ENCODE measurements around the gene C4BPB. TPM values are rescaled to one million over a fixed set of nuclear protein-coding genes. Genes with fewer than 3 reads are reported as not detected.
A peak's percentile ranks its signal among the peaks of the same experiment; 100 is the strongest.

Gene C4BPB
- total and polyA plus RNA-seq, 10 donors: 0.24 to 1.4 (median 0.59) TPM; not detected in 1

DNA sequence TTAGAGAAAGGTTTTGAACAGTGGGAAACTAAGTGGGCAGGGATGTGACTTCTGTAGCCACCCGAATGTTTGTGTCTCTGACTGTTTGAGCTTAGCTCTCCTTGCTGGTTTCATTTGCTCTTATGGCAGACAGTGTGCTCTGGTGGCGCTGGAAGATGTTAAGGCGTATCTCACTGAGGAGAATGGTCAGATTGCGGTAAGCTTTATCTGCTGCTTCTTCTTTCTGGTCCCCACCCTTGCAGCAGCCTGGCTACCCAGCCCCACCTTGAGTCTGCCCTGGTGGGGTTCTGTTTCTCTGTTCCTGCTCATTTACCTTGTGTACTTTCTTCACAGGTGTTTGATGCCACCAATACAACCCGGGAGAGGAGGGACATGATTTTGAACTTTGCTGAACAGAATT lies 25.6 kb upstream of the C4BPB start:
- Histone ChIP-seq H3K27ac (no peak overlapping the region), H3K9me3 (no peaks in the 10 kb centered on the region), H3K4me1 (peaks cover 0 to 26% (median 9%) of the 10 kb centered on the region in 6 donors), H3K36me3 (peaks cover 0 to 90% (median 42%) of the 10 kb centered on the region in 6 donors), H3K27me3 (replicated peaks in 1 of 7) (no peaks in the 10 kb centered on the region), H3K4me3 (no peak overlapping the region)
- no peak for DNase-seq
- intact Hi-C loops (cut with DNase I; ENCODE audit: low total_unique reads): no loop called here
- WGBS, 5 donors: 91 to 95% (median 94%) methylated on average over 5 of the region's 5 CpGs
- TF ChIP-seq POLR2A (IDR thresholded peaks at IDR 0.05) (no peak), POLR2AphosphoS5 (IDR thresholded peaks at IDR 0.05) (no peak), CTCF (IDR thresholded peaks at IDR 0.05 in 8 of 11, conservative IDR thresholded peaks at IDR 0.05 in 3 of 11) (no peak)

- intact Hi-C loops (cut with DNase I; ENCODE audit: low total_unique reads): no loop called here
- DNase-seq: no peak
- H3K36me3 ChIP-seq: peaks cover 0 to 97% (median 52%) of the 10 kb centered on the region in 6 donors
Observed at GRCh38 chr1:207064561-207064960, 24.1 kb upstream of the C4BPB start.

DNA sequence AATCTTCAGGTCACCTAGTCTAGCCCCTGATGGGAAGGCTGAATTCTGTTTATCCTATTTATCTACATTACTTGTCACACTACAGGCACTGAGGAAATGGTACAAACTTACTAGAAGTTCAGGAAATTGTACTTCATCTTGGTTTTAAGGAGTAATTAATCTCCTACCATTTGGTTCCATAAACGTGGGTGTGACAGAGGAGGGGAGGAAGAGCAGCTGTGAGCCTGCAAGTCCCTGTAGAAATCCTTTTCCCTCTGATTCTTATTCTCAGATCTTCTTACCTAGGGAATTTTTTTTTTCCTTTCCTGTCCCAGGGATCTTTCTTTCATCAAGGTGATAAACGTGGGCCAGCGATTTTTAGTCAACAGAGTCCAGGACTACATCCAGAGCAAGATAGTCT lies 21.5 kb upstream of the C4BPB start:
- no peak overlapping the region for H3K4me3 ChIP-seq
- H3K4me1 ChIP-seq: peaks cover 0 to 41% (median 13%) of the 10 kb centered on the region in 6 donors
- peaks cover 0 to 100% (median 52%) of the 10 kb centered on the region in 6 donors for H3K36me3 ChIP-seq
- peak overlapping the region in 2 of 8 donors; percentile 86 to 87 for H3K27ac ChIP-seq
- 47 to 61% (median 53%) methylated on average over 3 of the region's 3 CpGs for WGBS, 5 donors
- H3K27me3 ChIP-seq (replicated peaks in 1 of 7): no peaks in the 10 kb centered on the region
- H3K9me3 ChIP-seq: no peaks in the 10 kb centered on the region
- no peak for TF ChIP-seq POLR2A (IDR thresholded peaks at IDR 0.05)
- no peak for TF ChIP-seq CTCF (IDR thresholded peaks at IDR 0.05 in 8 of 11, conservative IDR thresholded peaks at IDR 0.05 in 3 of 11)
- no peak for TF ChIP-seq POLR2AphosphoS5 (IDR thresholded peaks at IDR 0.05)
- intact Hi-C loops (cut with DNase I; ENCODE audit: low total_unique reads): no loop called here
- DNase-seq: no peak

More at GRCh38 chr1:207064561-207064960, 24.1 kb upstream of the C4BPB start:
- Histone ChIP-seq H3K4me3 (no peak overlapping the region), H3K27ac (no peak overlapping the region), H3K4me1 (peaks cover 0 to 26% (median 2%) of the 10 kb centered on the region in 6 donors), H3K27me3 (replicated peaks in 1 of 7) (no peaks in the 10 kb centered on the region), H3K9me3 (no peaks in the 10 kb centered on the region)
- no peak for TF ChIP-seq POLR2A (IDR thresholded peaks at IDR 0.05)
- no peak for TF ChIP-seq POLR2AphosphoS5 (IDR thresholded peaks at IDR 0.05)
- no peak for TF ChIP-seq CTCF (IDR thresholded peaks at IDR 0.05 in 8 of 11, conservative IDR thresholded peaks at IDR 0.05 in 3 of 11)
- 80 to 94% (median 91%) methylated on average over 8 of the region's 8 CpGs for WGBS, 5 donors

DNA sequence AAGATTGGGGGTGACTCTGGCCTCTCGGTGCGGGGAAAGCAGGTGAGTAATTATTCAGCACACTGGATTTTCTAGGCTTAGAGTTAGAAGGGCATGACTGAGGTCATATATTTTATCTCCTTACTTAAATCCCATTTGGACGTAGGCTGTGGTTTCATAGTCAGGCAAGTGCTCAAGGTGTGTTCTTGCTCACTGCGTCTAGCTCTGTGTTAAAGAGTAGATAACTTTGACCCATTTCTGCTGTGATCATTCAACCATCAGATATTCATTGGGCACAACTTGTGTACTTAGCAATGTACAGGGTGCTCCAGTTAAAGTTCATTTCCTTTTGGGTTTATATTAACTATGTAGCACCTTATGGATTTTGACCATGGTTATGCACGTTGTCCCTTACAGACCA lies 21.0 kb upstream of the C4BPB start:
- Histone ChIP-seq H3K27me3 (replicated peaks in 1 of 7) (no peaks in the 10 kb centered on the region), H3K27ac (peak overlapping the region in 2 of 8 donors; percentile 86 to 87), H3K36me3 (peaks cover 0 to 100% (median 51%) of the 10 kb centered on the region in 6 donors), H3K4me3 (no peak overlapping the region), H3K4me1 (peaks cover 0 to 42% (median 13%) of the 10 kb centered on the region in 6 donors), H3K9me3 (no peaks in the 10 kb centered on the region)
- intact Hi-C loops (cut with DNase I; ENCODE audit: low total_unique reads): no loop called here
- no peak for TF ChIP-seq POLR2A (IDR thresholded peaks at IDR 0.05)
- TF ChIP-seq CTCF (IDR thresholded peaks at IDR 0.05 in 8 of 11, conservative IDR thresholded peaks at IDR 0.05 in 3 of 11): no peak
- no peak for TF ChIP-seq POLR2AphosphoS5 (IDR thresholded peaks at IDR 0.05)
- DNase-seq: no peak
- 77 to 95% (median 86%) methylated on average over 5 of the region's 5 CpGs for WGBS, 5 donors
